GM12891 (cell line): ENCODE data around the gene RIMS3.

Experiments used
- PAX5 ChIP-seq: IDR thresholded peaks from 2 replicates; pipeline ENCODE4 v1.6.1; 2011; ENCODE audit warnings: low read length, moderate library complexity, mild to moderate bottlenecking; ENCODE audit not compliant: insufficient read depth, severe bottlenecking
- POLR2A ChIP-seq: IDR thresholded peaks from 2 replicates; pipeline ENCODE4 v1.6.1; 2011; ENCODE audit warnings: low read depth, low read length, control low read depth
- POLR2AphosphoS5 ChIP-seq: IDR thresholded peaks from 2 replicates; pipeline ENCODE4 v1.6.1; 2011; ENCODE audit warnings: low read depth, low read length, control low read depth
- POU2F2 ChIP-seq: IDR thresholded peaks from 2 replicates; pipeline ENCODE4 v1.6.1; 2011; ENCODE audit warnings: low read depth, mild to moderate bottlenecking, control low read depth, low read length, moderate library complexity
- TAF1 ChIP-seq: IDR thresholded peaks from 2 replicates; pipeline ENCODE4 v1.6.1; 2011; ENCODE audit warnings: low read depth, low read length, control low read depth

DNA sequence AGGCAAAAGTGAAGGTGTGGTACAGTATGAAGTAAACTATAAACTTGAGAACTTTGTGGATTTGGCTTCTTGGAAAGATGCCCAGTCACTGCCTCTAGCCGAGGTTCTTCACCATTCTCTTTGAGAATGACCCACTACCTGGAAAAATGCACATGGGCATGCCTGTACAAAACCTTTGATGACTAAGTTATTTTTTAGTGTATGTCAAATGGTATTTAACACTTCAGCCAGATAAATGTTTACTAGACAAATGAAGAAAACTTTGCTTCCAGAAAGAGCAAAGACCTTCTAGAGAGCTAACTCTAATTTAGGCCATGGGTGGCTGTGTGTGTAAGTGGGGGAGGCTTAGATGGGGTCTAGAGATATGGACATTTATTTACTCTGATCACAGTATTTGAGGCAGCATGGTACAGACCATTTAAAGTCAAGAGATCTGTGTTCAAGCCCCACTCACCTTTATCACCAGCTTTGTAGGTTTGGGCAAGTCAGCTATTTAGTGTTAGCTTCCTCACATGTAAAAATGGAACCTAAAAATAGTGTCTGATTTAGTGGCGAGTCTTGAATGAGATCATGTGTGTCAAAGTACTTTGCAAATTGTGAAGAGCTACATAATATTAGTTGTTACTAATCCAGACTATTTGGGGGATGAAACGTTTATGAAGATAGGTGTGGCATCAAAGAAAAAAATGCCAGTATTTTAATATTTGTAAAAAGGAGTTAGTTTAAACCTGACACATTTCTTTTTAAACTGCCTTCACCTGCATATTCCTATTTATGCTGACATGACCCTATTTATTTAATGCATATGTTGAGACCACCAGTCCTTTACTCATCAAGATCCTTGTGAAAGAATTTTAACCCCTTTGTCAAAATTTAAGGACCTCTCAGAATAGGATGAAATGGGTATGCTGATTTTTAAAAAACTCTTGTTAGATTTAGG, 46.3 kb upstream of the RIMS3 start:
- no peak for TF ChIP-seq POLR2AphosphoS5
- TF ChIP-seq POU2F2 = no peak
- no peak for TF ChIP-seq TAF1
- TF ChIP-seq POLR2A = no peak
- TF ChIP-seq PAX5 = no peak
